Posterior vena cava (tissue), 2 donors: ENCODE results near the gene BICD1. TPM values are rescaled to one million over a fixed set of nuclear protein-coding genes. Genes with fewer than 3 reads are reported as not detected.

ENCODE experiments used
- DNase-seq: peaks from one replicate; pipeline ENCODE4 v3.0.0-alpha.2; 2020; ENCODE audit warnings: low spot score
- intact Hi-C, 2 donors: fragments of 100-400 bp; cut with DNase I; formaldehyde crosslinking; loops; one replicate each; pipeline versions ENCODE4 v1.14.1 to v1.14.2; 2022 to 2023
- total RNA-seq, 2 donors: library from RNA; stranded (reverse); fragmentation: NEBNext Ultra II Directional; extraction: Animal tissue kit (Norgen Biotek cat#: 25700); gene quantifications; one replicate each; pipeline ENCODE4 v1.2.1, GENCODE V29; 2021
- donor health status: DM: yes; HTN: yes; CAD: no.
- donor health status: DM: yes; HTN: yes; CAD: no.

Gene BICD1
- total RNA-seq, 2 donors from 2014 or later, result 24.1 to 34.6 TPM

GRCh38 chr12:32293808-32294419, 187.3 kb downstream of the BICD1 start:
- no peak for DNase-seq
- intact Hi-C loops, result no loop called here

GRCh38 chr12:32296567-32296966, 189.9 kb downstream of the BICD1 start:
- intact Hi-C loops, result loop anchor here in 1 of 2 donors (5.0 kb wide), 1 partner anchor 39 kb away; no protein-coding TSS in a partner anchor
- DNase-seq, result no peak

- no peak for DNase-seq
- intact Hi-C loops, result loop anchor here in 1 of 2 donors (5.0 kb wide), 1 partner anchor 42 kb away; no protein-coding TSS in a partner anchor
Measured at GRCh38 chr12:32298917-32299316, 192.3 kb downstream of the BICD1 start.

- no peak for DNase-seq
- intact Hi-C loops, result loop anchor here in 1 of 2 donors (10.0 kb wide), 2 partner anchors 236 to 646 kb away; partner anchors contain the start of gene ETFBKMT
Measured at GRCh38 chr12:32301216-32301615, 194.6 kb downstream of the BICD1 start.

- DNase-seq, result no peak
- intact Hi-C loops, result loop anchor here in 1 of 2 donors (10.0 kb wide), 2 partner anchors 238 to 648 kb away; partner anchors contain the start of gene ETFBKMT
Measured at GRCh38 chr12:32302218-32303173, 195.8 kb downstream of the BICD1 start.

GRCh38 chr12:32303174-32303549, 196.5 kb downstream of the BICD1 start:
- intact Hi-C loops, result loop anchor here in 1 of 2 donors (10.0 kb wide), 2 partner anchors 238 to 648 kb away; partner anchors contain the start of gene ETFBKMT
- no peak for DNase-seq

GRCh38 chr12:32305163-32305562, 198.5 kb downstream of the BICD1 start:
- no peak for DNase-seq
- intact Hi-C loops, result loop anchor here (5.0 to 10.0 kb wide), 3 partner anchors 240 to 650 kb away; partner anchors contain the start of gene ETFBKMT (in 1 of the 2)

- no peak for DNase-seq
- intact Hi-C loops, result loop anchor here (5.0 to 10.0 kb wide), 3 partner anchors 243 to 653 kb away; partner anchors contain the start of gene ETFBKMT (in 1 of the 2)
Measured at GRCh38 chr12:32307326-32307725, 200.7 kb downstream of the BICD1 start.

- no peak for DNase-seq
- intact Hi-C loops, result loop anchor here (5.0 to 10.0 kb wide), 3 partner anchors 245 to 655 kb away; partner anchors contain the start of gene ETFBKMT (in 1 of the 2)
Measured at GRCh38 chr12:32309811-32310736, 203.4 kb downstream of the BICD1 start.

GRCh38 chr12:32312049-32312670, 205.5 kb downstream of the BICD1 start:
- no peak for DNase-seq
- intact Hi-C loops, result no loop called here

GRCh38 chr12:32322354-32322753, 215.7 kb downstream of the BICD1 start:
- no peak for DNase-seq
- intact Hi-C loops, result no loop called here

- intact Hi-C loops, result no loop called here
- no peak for DNase-seq
Measured at GRCh38 chr12:32331133-32331532, 224.5 kb downstream of the BICD1 start.

GRCh38 chr12:32332446-32332845, 225.8 kb downstream of the BICD1 start:
- DNase-seq, result no peak
- intact Hi-C loops, result no loop called here

GRCh38 chr12:32334371-32334777, 227.7 kb downstream of the BICD1 start:
- DNase-seq, result no peak
- intact Hi-C loops, result no loop called here

- DNase-seq, result no peak
- intact Hi-C loops, result no loop called here
Measured at GRCh38 chr12:32336261-32336660, 229.6 kb downstream of the BICD1 start.

- DNase-seq, result no peak
- intact Hi-C loops, result no loop called here
Measured at GRCh38 chr12:32343496-32343895, 236.8 kb downstream of the BICD1 start.

GRCh38 chr12:32344047-32344446, 237.4 kb downstream of the BICD1 start:
- DNase-seq, result no peak
- intact Hi-C loops, result no loop called here

GRCh38 chr12:32353540-32353939, 246.9 kb downstream of the BICD1 start:
- intact Hi-C loops, result no loop called here
- no peak for DNase-seq
